Suppressor macrophage (primary cell): Measurements from ENCODE around the gene UFSP1.

Experiments
- DNase-seq, 4 experiments: peaks; one replicate each; pipeline ENCODE4 v3.0.0-alpha.2; 2020 to 2022

The UFSP1 gene

GRCh38 chr7:100895701-100895955, 6.1 kb upstream of the UFSP1 start, which contains the start of gene ACHE:
Gene ACHE, minus strand, starts transcription at chr7:100895888. Its CDS starts 1,656 bp downstream, at chr7:100894232.
- DNase-seq = no peak

- DNase-seq = peak; percentile 35 to 64 (median 54)
Observed at GRCh38 chr7:100894860-100895700, 5.6 kb upstream of the UFSP1 start.

GRCh38 chr7:100893910-100894721, 4.6 kb upstream of the UFSP1 start:
- no peak for DNase-seq

- DNase-seq = no peak
Observed at GRCh38 chr7:100893318-100893895, 3.9 kb upstream of the UFSP1 start.

GRCh38 chr7:100892364-100893317, 3.1 kb upstream of the UFSP1 start:
- DNase-seq = no peak

- no peak for DNase-seq
Observed at GRCh38 chr7:100891568-100892247, 2.2 kb upstream of the UFSP1 start.

GRCh38 chr7:100890653-100891567, 1.4 kb upstream of the UFSP1 start:
- DNase-seq = no peak

- DNase-seq = no peak
Observed at GRCh38 chr7:100888291-100888987, 1.1 kb downstream of the UFSP1 start.

- peak; percentile 69 to 87 (median 84) for DNase-seq
Observed at GRCh38 chr7:100887516-100888290, 1.8 kb downstream of the UFSP1 start.

- DNase-seq = peak in 2 of 4 experiments; percentile 35 to 42
Observed at GRCh38 chr7:100886936-100887515, 2.5 kb downstream of the UFSP1 start.

- DNase-seq = no peak
Observed at GRCh38 chr7:100886142-100886935, 3.2 kb downstream of the UFSP1 start.

GRCh38 chr7:100885440-100886141, 3.9 kb downstream of the UFSP1 start:
- DNase-seq = no peak

GRCh38 chr7:100884736-100885439, 4.6 kb downstream of the UFSP1 start:
- peak in 1 of 4 experiments; percentile 29 for DNase-seq

- no peak for DNase-seq
Observed at GRCh38 chr7:100882785-100883526, 6.6 kb downstream of the UFSP1 start.

GRCh38 chr7:100882201-100882600, 7.3 kb downstream of the UFSP1 start:
- no peak for DNase-seq

GRCh38 chr7:100881136-100881535, 8.4 kb downstream of the UFSP1 start:
- DNase-seq = no peak
